HEK293 (cell line): ENCODE measurements around the gene PCDH9.
A peak's percentile ranks its signal among the peaks of the same experiment; 100 is the strongest.

Experiments used
- CTCF ChIA-PET: fragments of 350-600 bp; formaldehyde crosslinking; extraction: SDS; loops from one replicate; lab custom pipeline; 2021; ENCODE audit warnings: antibody characterized with exemption; lab: Yijun Ruan, JAX
- POLR2A ChIA-PET: fragments of 300-600 bp; formaldehyde crosslinking; extraction: SDS; loops from one replicate; lab custom pipeline; 2020; ENCODE audit warnings: antibody characterized with exemption, inconsistent platforms; lab: Yijun Ruan, JAX
- H3K27ac ChIP-seq: fragments of 200-500 bp; sonication (Bioruptor generic); 2 replicates; pipeline ENCODE4 v1.5.1; 2014; ENCODE audit warnings: low read depth, low read length, control low read depth, inconsistent platforms; ENCODE audit errors: extremely low read depth
- H3K36me3 ChIP-seq, 2 experiments: fragments of 200-500 bp in 1 of 2; sonication (Bioruptor generic) in 1 of 2; 1 replicate in 1 of 2; 2 replicates in 1 of 2; pipeline ENCODE4 v1.5.1; 2014 to 2017; ENCODE audit warnings: inconsistent platforms in 2 of 2, low read length in 2 of 2; ENCODE audit not compliant: control insufficient read depth in 2 of 2, insufficient read depth in 1 of 2
- H3K4me1 ChIP-seq: fragments of 200-500 bp; sonication (Bioruptor generic); 2 replicates; pipeline ENCODE4 v1.5.1; 2014; ENCODE audit warnings: mild to moderate bottlenecking, low read length, inconsistent platforms; ENCODE audit not compliant: control insufficient read depth, insufficient read depth
- H3K4me3 ChIP-seq: 2 replicates; pipeline ENCODE4 v1.5.1; 2011; ENCODE audit warnings: low read depth, mild to moderate bottlenecking, control low read depth, low read length, moderate library complexity
- H3K9me3 ChIP-seq: fragments of 200-500 bp; sonication (Bioruptor generic); 2 replicates; pipeline ENCODE4 v1.5.1; 2014; ENCODE audit warnings: low read depth, low read length, inconsistent platforms; ENCODE audit not compliant: control insufficient read depth, insufficient read depth
- FEZF1 ChIP-seq: fragments of 450-650 bp; formaldehyde crosslinking; IDR thresholded peaks from 2 replicates; pipeline ENCODE4 v1.5.1; 2016; ENCODE audit warnings: missing biosample characterization, missing genetic modification characterization
- HOXA7 ChIP-seq: sonication (generic); formaldehyde crosslinking; IDR thresholded peaks from 2 replicates; pipeline ENCODE4 v1.8.1; 2022; ENCODE audit warnings: missing genetic modification reagents, borderline replicate concordance
- INSM2 ChIP-seq: fragments of 450-650 bp; formaldehyde crosslinking; IDR thresholded peaks from 2 replicates; pipeline ENCODE4 v1.5.1; 2016; ENCODE audit warnings: missing biosample characterization, missing genetic modification characterization
- OSR2 ChIP-seq: fragments of 450-650 bp; formaldehyde crosslinking; IDR thresholded peaks from 2 replicates; pipeline ENCODE4 v1.5.1; 2016; ENCODE audit warnings: missing biosample characterization, missing genetic modification characterization
- PBX3 ChIP-seq: sonication (generic); formaldehyde crosslinking; IDR thresholded peaks from 2 replicates; pipeline ENCODE4 v1.8.1; 2022; ENCODE audit warnings: mild to moderate bottlenecking, moderate library complexity, missing genetic modification reagents
- PRDM10 ChIP-seq: fragments of 450-650 bp; formaldehyde crosslinking; IDR thresholded peaks from 2 replicates; pipeline ENCODE4 v1.5.1; 2016; ENCODE audit warnings: missing biosample characterization, missing genetic modification characterization
- SCRT1 ChIP-seq: fragments of 450-650 bp; formaldehyde crosslinking; IDR thresholded peaks from 2 replicates; pipeline ENCODE4 v1.5.1; 2016; ENCODE audit warnings: missing biosample characterization, missing genetic modification characterization, borderline replicate concordance
- ZBTB17 ChIP-seq: fragments of 450-650 bp; formaldehyde crosslinking; IDR thresholded peaks from 2 replicates; pipeline ENCODE4 v1.5.1; 2016; ENCODE audit warnings: missing biosample characterization, missing genetic modification characterization
- ZBTB44 ChIP-seq: fragments of 450-650 bp; IDR thresholded peaks from 2 replicates; pipeline ENCODE4 v1.5.1; 2018; ENCODE audit warnings: missing biosample characterization, mild to moderate bottlenecking, missing genetic modification characterization
- ZNF10 ChIP-seq: fragments of 450-650 bp; formaldehyde crosslinking; IDR thresholded peaks from 2 replicates; pipeline ENCODE4 v1.5.1; 2017; ENCODE audit warnings: missing biosample characterization, missing genetic modification characterization
- ZNF121 ChIP-seq: fragments of 450-650 bp; formaldehyde crosslinking; IDR thresholded peaks from 2 replicates; pipeline ENCODE4 v1.5.1; 2016; ENCODE audit warnings: missing biosample characterization, missing genetic modification characterization
- ZNF174 ChIP-seq: fragments of 450-650 bp; formaldehyde crosslinking; IDR thresholded peaks from 2 replicates; pipeline ENCODE4 v1.5.0; 2017; ENCODE audit warnings: missing biosample characterization, mild to moderate bottlenecking, missing genetic modification characterization
- ZNF18 ChIP-seq: fragments of 450-650 bp; formaldehyde crosslinking; IDR thresholded peaks from 2 replicates; pipeline ENCODE4 v1.5.1; 2016; ENCODE audit warnings: missing biosample characterization, missing genetic modification characterization
- ZNF274 ChIP-seq, 2 experiments: fragments of 200-500 bp in 1 of 2; fragments of 450-650 bp in 1 of 2; sonication (Bioruptor generic) in 1 of 2; formaldehyde crosslinking in 1 of 2; IDR thresholded peaks; 2 replicates each; pipeline versions ENCODE4 v1.5.1 to v1.6.1; 2014 to 2016; ENCODE audit warnings: borderline replicate concordance in 1 of 2, inconsistent platforms in 1 of 2, low read length in 1 of 2, missing biosample characterization in 1 of 2, missing genetic modification characterization in 1 of 2
- ZNF341 ChIP-seq: fragments of 450-650 bp; formaldehyde crosslinking; IDR thresholded peaks from 2 replicates; pipeline ENCODE4; 2016; ENCODE audit warnings: low read depth, missing biosample characterization, missing genetic modification characterization
- ZNF514 ChIP-seq: fragments of 450-650 bp; formaldehyde crosslinking; IDR thresholded peaks from 2 replicates; pipeline ENCODE4 v1.5.1; 2016; ENCODE audit warnings: missing biosample characterization, missing genetic modification characterization
- ZNF548 ChIP-seq: fragments of 450-650 bp; formaldehyde crosslinking; IDR thresholded peaks from 2 replicates; pipeline ENCODE4 v1.5.1; 2016; ENCODE audit warnings: missing biosample characterization, missing genetic modification characterization
- ZNF549 ChIP-seq: fragments of 450-650 bp; IDR thresholded peaks from 2 replicates; pipeline ENCODE4 v1.5.1; 2018; ENCODE audit warnings: missing biosample characterization, missing genetic modification characterization, mild to moderate bottlenecking, inconsistent platforms, moderate library complexity
- ZNF580 ChIP-seq: fragments of 450-650 bp; formaldehyde crosslinking; IDR thresholded peaks from 2 replicates; pipeline ENCODE4 v1.5.1; 2016; ENCODE audit warnings: missing biosample characterization, missing genetic modification characterization
- ZNF664 ChIP-seq: fragments of 450-650 bp; formaldehyde crosslinking; IDR thresholded peaks from 2 replicates; pipeline ENCODE4 v1.5.1; 2016; ENCODE audit warnings: missing biosample characterization, missing genetic modification characterization
- TF ChIP-seq, protein P1 (sequence below): fragments of 450-650 bp; formaldehyde crosslinking; IDR thresholded peaks from 2 replicates; pipeline ENCODE4 v1.5.1; 2016; ENCODE audit warnings: missing biosample characterization, missing genetic modification characterization
- TF ChIP-seq, protein P2 (sequence below): fragments of 450-650 bp; formaldehyde crosslinking; IDR thresholded peaks from 2 replicates; pipeline ENCODE4 v1.5.1; 2016; ENCODE audit warnings: missing biosample characterization, missing genetic modification characterization

The PCDH9 gene

GRCh38 chr13:66803013-66803807 is 426.9 kb downstream of the PCDH9 start:
- H3K27ac ChIP-seq = no peak overlapping the region
- H3K4me1 ChIP-seq = no peaks in the 10 kb centered on the region
- no peak overlapping the region for H3K4me3 ChIP-seq
- H3K36me3 ChIP-seq = no peaks in the 10 kb centered on the region
- CTCF ChIA-PET = no interaction called here
- H3K9me3 ChIP-seq = no peaks in the 10 kb centered on the region
- POLR2A ChIA-PET = no interaction called here
- TF ChIP-seq ZNF548 (tag by site-specific recombination) = no peak
- TF ChIP-seq SCRT1 = 0 out of 2 replicates have a peak, but pooled peaks have one; percentile 48
- peak; percentile 90 for TF ChIP-seq ZBTB44 (tag by site-specific recombination)
- TF ChIP-seq ZNF10 (tag by site-specific recombination) = no peak
- TF ChIP-seq ZNF549 (tag by site-specific recombination) = no peak
- TF ChIP-seq ZNF274 (IDR thresholded peaks at IDR 0.05; ENCODE audit: low read length) = no peak
- TF ChIP-seq ZNF274 (tag by site-specific recombination; IDR thresholded peaks at IDR 0.05; ENCODE audit: borderline replicate concordance) = no peak
- peak; percentile 52 for TF ChIP-seq ZBTB17
- 0 out of 2 replicates have a peak, but pooled peaks have one; percentile 32 for TF ChIP-seq ZNF580 (tag by site-specific recombination)
- TF ChIP-seq OSR2 (tag by site-specific recombination) = peak; percentile 92
- TF ChIP-seq ZNF341 (tag by site-specific recombination) = no peak
- TF ChIP-seq ZNF174 (tag by site-specific recombination) = no peak
- no peak for TF ChIP-seq INSM2 (tag by site-specific recombination)
- TF ChIP-seq ZNF664 = peak; percentile 12; the same call in 1 of the 2 replicates
- TF ChIP-seq ZNF514 (tag by site-specific recombination) = no peak
- TF ChIP-seq, protein P1, sequence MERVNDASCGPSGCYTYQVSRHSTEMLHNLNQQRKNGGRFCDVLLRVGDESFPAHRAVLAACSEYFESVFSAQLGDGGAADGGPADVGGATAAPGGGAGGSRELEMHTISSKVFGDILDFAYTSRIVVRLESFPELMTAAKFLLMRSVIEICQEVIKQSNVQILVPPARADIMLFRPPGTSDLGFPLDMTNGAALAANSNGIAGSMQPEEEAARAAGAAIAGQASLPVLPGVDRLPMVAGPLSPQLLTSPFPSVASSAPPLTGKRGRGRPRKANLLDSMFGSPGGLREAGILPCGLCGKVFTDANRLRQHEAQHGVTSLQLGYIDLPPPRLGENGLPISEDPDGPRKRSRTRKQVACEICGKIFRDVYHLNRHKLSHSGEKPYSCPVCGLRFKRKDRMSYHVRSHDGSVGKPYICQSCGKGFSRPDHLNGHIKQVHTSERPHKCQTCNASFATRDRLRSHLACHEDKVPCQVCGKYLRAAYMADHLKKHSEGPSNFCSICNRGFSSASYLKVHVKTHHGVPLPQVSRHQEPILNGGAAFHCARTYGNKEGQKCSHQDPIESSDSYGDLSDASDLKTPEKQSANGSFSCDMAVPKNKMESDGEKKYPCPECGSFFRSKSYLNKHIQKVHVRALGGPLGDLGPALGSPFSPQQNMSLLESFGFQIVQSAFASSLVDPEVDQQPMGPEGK (tag by site-specific recombination) = 0 out of 2 replicates have a peak, but pooled peaks have one; percentile 26
- peak; percentile 41; the same call in 1 of the 2 replicates for TF ChIP-seq ZNF18 (tag by site-specific recombination)
- peak; percentile 33 for TF ChIP-seq PRDM10 (tag by site-specific recombination)
- TF ChIP-seq FEZF1 = peak; percentile 89
- no peak for TF ChIP-seq HOXA7 (CRISPR knock-in tag)
- no peak for TF ChIP-seq ZNF121 (tag by site-specific recombination)
- TF ChIP-seq, protein P2, sequence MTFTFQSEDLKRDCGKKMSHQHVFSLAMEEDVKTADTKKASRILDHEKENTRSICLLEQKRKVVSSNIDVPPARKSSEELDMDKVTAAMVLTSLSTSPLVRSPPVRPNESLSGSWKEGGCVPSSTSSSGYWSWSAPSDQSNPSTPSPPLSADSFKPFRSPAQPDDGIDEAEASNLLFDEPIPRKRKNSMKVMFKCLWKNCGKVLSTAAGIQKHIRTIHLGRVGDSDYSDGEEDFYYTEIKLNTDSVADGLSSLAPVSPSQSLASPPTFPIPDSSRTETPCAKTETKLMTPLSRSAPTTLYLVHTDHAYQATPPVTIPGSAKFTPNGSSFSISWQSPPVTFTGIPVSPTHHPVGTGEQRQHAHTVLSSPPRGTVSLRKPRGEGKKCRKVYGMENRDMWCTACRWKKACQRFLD (tag by site-specific recombination) = no peak
- TF ChIP-seq PBX3 (CRISPR knock-in tag) = no peak
